SK-MEL-5 (cell line): ENCODE results near the gene BUD13. TPM values are rescaled to one million over a fixed set of nuclear protein-coding genes. Genes with fewer than 3 reads are reported as not detected.

Experiments
- DNase-seq: peaks from one replicate; pipeline ENCODE4 v3.0.0-alpha.2; 2016; ENCODE audit warnings: low read depth, low spot score
- in situ Hi-C: cut with HindIII; loops from 2 replicates; pipeline ENCODE4 v1.10.0; 2016; ENCODE audit warnings: low sequenced_read_pairs, high pct_unique_total_duplicates, low pct_unique_long_range_greater_than_20kb
- total RNA-seq: library from RNA; depleted of rRNA; stranded (reverse); fragments of >200 nt; shearing (Covaris generic); gene quantifications from 2 replicates; pipeline ENCODE4 v1.2.3, GENCODE V29; 2014

BUD13 gene
- total RNA-seq, 1 experiment from 2014 or later, result 14.3 TPM

DNA sequence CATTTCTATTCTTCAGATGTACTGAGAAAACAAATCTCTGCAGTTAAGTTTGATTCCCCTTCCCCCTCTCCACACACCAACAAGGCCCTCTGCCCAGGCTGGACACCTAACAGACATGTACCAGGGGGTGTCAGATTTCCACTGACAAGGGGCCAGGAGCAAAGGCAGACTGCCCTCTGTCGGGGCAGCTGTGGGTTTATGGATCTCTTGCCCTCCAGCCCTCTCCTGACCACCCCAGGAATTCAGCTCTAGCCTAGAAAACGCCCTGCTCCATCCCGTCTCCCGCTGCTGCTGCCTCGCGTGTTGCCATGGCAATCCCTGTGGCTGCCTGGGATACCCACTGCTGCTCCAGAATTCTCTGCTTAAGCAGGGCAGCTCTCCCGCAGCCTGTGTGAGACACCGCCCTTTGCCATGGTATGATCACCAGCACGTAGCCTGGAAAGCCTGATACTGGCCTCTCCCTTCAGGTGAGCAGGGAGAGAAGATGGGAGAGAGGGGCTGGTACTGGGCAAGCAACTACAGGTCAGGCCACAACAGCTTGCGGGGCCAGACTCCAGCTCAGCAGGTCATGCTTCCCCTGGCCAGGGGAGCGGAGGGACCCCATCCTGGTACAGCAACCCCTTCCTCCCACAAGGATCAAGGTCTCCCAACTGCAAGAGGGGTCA lies 41.6 kb downstream of the BUD13 start:
- DNase-seq, result no peak
- in situ Hi-C loops, result no loop called here

DNA sequence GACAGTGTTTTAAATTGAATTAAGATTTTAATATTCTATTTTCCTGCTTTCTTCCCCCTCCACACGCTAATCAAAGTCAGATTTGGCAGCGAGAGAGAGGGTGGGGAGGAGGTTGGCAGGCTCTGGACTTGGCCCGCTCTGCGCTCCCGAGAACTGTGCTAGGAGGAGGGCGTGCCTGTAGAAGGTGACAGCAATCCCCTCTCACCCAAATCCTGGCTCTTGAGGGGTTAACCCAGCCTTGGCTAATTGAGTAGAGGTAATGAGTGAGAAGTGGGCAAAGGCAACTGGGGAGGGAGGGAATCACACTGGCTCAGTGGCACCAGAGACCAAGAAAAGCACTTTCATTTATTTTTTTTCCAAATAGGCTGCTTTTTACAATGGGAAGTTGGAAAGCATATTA lies 42.2 kb downstream of the BUD13 start:
- in situ Hi-C loops, result no loop called here
- DNase-seq, result no peak

DNA sequence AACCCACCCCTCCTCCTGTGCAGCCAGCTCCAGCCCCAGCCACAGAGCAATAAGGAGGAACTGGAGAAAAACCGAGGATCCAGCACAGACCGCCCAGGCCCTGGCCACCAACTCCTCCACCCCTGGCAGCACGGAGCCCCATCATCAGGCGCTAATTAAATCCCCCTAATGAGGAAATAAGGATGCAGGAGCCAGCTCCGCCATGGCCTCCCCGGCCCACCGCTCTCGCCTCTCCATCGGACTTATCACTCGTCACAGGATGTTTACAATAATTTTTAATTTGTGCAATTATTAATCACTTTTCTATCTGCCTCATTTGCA lies 42.6 kb downstream of the BUD13 start:
- DNase-seq, result no peak
- in situ Hi-C loops, result no loop called here

DNA sequence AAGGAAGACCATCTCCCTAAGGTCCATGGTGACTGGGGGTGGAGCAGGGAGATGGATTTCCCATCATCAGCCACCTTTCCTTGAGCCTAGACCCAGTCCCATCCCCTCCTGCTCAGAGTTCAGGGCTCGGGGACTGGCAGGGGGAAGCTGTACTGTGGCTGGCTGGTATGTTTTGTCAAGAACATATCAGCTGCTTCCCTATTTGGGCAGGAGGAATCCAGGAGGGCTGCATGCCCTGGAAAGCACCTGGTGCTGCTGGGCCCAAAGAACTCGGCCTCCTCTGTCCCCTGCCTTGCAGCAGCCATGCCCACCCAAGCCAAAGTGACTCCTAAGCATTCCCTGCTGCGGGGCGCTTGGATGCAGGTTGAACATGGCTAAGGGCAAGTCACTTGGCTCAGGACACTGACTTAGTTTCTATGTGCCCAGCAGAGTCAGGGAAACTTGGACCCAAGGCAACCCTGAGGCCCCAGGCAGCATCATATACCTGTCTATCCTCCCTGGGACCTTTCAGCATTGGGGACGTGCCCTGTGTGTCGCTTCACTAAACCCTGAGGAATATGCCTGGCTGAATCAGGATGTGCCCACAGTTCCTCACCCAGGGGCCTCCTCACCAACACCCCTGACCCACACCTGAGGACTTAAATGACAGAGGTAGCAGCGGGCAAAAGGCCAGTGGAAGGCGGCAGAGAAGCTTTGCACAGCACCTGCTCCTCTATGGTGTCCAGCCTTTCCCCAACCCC lies 43.1 kb downstream of the BUD13 start:
- in situ Hi-C loops, result no loop called here
- no peak for DNase-seq

DNA sequence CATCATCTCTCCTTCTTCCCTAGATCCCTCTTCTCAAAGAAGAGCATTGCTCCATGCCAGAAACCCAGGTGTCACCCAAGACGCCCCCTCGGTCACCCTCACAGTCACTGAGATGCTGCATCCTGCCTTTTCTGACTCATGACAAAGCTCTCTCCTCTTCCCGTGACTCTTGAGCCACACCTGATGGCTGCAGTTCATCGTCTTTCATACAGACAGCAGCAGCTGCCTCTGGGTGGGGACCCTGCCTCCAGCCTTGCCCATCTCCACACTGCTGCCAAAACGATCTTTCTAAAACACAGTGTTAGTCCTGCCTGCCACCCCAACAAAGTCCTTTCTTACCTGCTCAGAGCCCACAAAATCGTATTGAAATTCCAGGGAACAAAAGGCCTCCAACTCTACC lies 44.8 kb downstream of the BUD13 start:
- DNase-seq, result no peak
- in situ Hi-C loops, result no loop called here

DNA sequence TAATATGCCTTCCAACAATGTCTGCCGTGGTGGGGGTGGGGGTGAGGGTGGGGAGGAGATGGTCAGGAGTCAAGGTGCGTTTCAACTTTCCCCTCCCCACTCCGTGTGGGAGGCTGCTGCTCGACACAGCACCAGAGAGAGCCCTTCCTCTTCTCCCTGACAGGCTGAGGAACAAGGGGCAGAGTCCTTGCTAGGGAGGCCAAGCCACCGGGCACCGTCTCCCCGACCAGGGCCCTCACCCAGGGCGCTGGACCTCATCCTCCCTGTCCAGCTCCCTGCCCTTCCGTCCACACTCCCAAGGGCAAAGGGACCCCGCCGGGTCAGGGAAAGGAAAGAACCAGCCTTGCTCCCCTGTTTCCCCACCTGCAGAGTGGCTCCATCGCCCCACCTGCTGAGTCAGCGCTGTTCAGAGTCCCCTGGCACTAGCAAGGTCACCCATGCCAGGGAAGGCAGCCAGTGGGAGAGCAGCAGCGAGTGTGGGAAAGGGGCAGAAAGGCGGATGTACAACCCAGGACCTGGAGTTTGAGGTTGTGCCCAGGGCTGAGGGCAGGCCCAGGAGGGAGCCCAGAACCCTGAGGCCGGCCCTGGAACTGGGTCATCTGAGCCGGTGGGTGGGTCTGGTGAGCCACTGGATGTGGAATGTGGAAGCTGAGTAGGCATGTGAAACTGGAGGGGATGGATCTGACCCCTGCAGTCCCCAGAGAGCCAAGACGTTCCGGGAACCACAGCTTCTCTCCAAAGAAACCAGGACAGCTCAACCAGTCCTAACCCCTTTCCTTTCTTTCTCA lies 47.2 kb downstream of the BUD13 start:
- DNase-seq, result no peak
- in situ Hi-C loops, result no loop called here

DNA sequence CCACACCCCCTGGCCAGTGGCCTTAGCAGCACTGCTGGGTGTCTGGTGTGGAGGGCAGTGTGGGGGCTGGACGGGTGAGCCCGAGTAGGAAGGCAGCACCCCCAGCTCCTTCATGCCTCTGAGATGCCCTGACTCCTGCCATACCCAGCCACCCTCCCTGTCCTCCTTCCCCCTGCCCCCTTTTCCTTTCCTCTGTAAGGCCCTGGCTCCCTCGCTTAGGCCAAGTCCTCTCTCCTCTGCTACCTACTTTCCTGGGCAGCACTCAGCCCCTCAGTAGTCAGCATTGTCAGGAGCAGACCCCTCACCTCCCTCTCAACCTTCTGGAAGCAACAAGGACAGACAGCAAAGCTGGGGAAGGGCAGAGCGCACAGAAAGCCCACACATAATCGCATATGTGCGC lies 48.0 kb downstream of the BUD13 start:
- in situ Hi-C loops, result no loop called here
- no peak for DNase-seq

DNA sequence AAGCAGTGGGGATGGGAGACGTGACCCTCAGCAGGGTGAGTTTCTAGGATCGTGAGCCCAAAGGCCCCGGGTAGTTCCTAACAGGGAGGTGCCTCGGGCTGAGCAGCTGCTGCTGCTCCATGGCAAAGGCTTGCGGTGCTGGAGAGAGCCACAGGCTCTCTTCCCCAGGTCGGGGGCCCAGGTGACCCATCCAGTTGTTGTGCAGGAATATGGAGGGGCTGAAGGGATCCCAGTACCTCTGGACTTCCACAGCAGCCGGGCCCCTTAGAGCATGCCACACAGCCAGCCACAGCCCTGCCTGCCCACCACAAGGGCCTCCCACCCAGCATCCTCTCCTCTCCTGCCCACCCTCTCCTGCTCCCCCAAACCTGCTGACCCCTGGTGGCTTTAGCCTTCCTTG lies 49.3 kb downstream of the BUD13 start:
- in situ Hi-C loops, result no loop called here
- no peak for DNase-seq

DNA sequence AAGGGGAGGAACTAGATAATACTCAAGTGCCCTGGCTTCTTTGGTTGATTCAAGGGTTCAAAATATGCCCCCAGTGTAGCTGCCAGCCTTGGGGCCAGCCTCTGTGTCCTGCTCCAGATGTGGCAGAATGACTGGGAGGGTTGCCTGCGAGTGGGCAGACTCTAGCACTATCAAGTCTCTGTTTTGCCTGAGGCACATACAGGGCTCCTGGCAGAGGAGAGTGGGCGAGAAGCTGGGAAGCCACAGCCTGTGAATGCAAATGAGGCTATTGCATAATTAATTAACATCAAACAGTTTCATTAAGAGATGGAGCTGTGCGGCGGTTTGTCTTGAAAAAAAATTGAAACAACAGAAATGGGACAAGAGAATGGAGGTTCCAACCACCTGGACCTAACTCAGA lies 50.8 kb downstream of the BUD13 start:
- DNase-seq, result no peak
- in situ Hi-C loops, result no loop called here

GRCh38 chr11:116720895-116721294 lies 51.9 kb downstream of the BUD13 start:
- in situ Hi-C loops, result no loop called here
- DNase-seq, result no peak

- DNase-seq, result no peak
- in situ Hi-C loops, result no loop called here
These were observed 53.8 kb downstream of the BUD13 start for GRCh38 chr11:116718955-116719501.

GRCh38 chr11:116716621-116717020 lies 56.2 kb downstream of the BUD13 start:
- DNase-seq, result no peak
- in situ Hi-C loops, result no loop called here

DNA sequence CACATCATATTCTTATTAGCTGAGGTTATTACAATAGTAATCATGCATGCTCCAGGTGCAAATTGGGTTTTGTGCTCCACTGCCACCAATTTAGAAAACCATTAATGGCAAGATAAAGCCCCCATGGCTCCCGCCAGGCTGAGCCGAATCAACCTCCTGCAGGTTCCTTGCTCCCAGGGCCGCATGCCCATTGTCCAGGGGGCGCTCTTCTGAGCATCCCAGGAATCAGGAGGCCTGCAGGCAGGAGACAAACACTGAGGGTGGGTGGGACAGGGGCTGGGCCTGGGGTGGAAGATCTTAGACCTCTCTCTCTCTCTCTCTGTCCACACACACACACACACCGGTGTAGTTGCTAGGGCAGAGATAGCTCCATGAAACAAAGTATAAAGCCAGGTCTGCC lies 57.4 kb downstream of the BUD13 start:
- DNase-seq, result no peak
- in situ Hi-C loops, result no loop called here

DNA sequence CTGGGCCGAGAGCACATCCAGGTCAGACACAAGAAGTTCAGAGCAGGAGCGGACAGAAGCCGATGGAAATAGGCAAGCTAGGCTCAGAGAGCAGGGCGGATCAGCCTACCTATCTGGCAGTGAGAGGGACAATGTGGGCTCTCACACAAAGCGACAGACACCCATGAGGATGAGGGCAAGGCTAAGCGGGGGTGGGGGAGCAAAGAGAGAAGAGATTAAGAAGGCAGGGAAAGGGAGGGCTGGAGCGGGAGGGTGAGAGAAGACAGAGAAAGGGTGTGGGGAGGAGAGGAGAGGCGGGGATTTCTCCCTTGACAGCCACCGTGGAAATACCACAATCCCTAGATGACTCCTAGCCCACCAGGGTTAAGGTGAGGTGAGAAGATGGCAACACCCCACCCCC lies 57.9 kb downstream of the BUD13 start:
- in situ Hi-C loops, result no loop called here
- DNase-seq, result no peak

DNA sequence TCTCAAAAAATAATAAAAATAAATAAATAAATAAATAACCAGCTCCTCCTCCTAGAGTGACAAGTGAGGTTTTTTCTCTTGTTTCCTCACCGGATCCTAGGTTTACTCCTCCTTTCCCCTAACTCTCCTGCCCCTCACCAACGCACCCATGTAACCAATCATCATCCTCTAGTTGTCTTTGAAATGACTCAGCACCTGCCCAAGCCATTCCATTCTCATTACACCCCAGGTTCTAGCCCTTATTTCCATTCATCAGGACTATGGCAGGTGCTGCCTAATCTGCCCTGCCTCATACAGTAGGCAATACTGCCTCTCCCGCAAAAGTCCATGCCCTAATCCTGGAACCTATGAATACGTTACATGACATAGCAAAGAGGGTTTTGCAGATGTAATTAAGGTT lies 60.4 kb downstream of the BUD13 start:
- in situ Hi-C loops, result no loop called here
- DNase-seq, result no peak

- in situ Hi-C loops, result no loop called here
- no peak for DNase-seq
These were observed 62.0 kb downstream of the BUD13 start for GRCh38 chr11:116710762-116711161.

DNA sequence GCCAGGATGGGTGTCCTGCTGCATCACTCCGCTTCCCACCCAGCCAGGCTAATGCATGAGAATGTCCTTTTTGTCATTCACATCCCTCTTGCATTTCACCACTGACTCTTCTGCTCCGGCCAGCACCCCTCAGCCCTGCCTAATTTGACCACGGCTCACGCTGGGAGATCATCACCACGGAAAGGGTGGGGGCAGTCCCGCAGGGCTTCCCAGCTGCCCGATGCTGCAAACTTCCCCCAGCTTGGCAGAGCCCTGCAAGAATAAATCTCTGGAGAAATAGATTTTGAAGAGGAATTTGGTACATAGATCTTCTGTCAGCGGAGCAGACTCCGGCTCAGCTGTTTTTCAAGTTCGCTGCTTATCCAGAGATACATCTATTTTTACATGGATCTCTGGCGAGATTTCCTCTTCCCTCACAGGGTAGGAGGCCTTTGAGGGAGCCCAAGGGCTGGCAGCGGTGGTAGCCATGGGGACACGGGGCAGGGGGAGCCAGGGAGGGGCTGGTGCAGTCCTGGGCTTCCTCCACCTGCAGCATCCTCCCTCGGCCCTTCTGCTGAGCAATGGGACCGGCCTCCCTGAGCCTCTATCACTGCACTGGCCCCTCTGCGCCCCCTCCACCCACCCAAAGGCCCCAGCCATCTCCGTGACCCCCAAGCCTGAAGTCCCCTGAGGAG lies 62.6 kb downstream of the BUD13 start:
- in situ Hi-C loops, result no loop called here
- DNase-seq, result no peak

DNA sequence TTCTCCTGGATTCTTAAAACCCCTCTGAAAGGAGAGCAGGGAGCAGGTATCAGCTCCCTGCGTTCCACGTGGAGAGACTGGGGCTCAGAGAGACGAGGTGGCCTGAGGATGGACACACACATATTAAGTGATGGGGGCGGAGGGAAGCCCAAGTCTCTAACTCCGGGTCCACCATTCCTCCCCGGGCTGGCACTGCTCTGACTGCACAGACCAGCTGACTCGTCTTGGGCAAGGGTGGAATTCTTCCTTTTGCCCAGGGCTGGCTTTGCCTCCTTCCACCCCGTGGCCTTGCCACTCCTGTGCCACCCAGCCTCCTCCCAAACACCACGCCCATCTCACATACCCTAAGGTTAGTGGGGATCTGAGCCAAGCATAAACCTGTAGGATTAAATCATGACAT lies 65.0 kb downstream of the BUD13 start:
- in situ Hi-C loops, result no loop called here
- no peak for DNase-seq
